GM19438 (cell line): ENCODE data around the gene PMEPA1.

Source experiments
- ATAC-seq: cut with Tn5 transposase; IDR thresholded peaks from one replicate; pipeline ENCODE4 v1.9.1; 2021; ENCODE audit warnings: low read depth; ENCODE audit not compliant: unreplicated experiment

PMEPA1 gene

DNA sequence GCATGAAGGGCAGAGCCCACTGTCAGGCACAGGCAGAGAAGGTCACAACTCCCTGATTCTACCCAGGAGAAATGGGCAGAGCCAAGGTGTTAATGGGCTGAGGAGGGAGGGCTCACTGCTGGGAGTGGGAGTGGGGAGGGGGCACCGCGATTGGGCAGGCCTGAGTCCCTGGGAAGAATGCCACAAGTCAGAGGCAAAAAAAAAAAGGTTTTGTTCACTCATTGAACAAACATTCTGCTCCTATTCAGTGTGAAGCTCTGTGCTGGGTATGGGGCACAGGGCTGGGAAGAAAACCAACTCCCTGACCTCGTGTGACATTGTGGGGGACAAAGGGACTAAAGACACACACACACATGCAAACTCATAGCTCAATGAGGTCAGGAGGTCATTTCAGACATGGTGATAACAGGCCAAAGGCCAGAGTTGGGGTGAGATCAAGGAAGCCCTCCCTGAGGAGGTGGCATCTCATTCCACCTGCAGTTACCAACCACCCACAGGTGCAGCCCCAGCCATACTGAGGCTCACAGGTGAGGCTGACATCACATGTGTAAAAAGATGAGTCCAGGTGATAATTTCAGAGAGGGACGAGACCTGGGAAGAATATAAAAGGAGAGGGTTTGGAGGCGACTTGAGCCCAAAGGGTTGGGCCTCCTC, 3.2 kb upstream of the PMEPA1 start:
- no peak for ATAC-seq

DNA sequence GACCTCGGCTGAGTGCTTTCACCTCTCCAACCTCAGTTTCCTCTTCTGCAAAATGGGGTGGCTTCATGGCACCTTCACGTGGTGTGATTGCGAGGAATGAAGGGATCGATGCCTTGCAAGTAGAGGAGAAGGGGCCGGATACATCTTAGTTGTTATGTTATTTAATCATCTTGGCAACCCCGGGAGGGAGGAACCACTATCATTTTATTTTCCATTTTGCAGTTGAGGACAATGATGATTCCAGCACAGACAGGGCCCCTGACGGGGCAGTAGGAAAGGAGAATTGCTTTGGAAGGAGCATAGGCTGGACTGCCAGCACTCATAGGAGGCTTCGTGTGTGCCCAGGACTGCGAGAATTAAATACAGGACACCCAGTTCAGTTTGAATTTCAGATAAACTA, 2.5 kb upstream of the PMEPA1 start:
- no peak for ATAC-seq

DNA sequence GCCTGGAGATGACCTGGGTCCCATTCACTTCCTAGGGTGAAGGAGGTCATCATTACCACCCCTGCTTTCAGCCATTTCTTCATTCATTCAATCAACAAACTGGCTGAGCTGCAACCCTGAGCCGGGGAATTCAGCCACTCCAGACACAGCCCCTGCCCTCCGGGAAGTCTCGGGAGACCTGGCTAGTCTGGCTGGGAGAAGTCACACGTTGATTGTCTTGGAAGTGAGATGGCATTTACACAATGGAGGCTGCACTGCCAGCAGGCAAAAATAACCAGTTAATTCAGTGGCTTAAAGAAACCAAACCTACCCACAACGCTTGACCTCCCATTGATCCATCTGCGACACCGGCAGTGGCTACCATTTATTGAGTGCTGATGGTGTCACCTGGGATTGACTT, 2.0 kb upstream of the PMEPA1 start:
- ATAC-seq = no peak

DNA sequence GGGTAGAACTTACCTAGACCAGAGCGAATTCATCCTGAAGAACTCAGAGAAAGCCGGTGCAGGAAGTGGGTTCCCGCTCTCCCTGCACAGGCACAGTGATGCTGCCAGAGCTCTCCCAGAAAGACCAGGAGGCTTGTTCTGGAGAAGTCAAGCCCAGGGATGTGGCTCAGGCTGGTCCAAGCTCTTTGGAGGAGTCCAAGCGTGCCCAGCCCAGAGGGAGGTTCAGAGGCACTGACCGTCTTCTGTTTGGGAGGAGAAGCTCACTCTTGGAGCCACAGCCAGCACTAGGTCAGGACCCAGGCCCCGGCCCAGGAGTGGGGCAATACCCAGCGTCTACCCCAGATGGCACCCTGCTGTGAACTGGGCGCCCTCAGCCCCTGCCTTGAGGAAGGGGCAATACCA, 1.5 kb upstream of the PMEPA1 start:
- ATAC-seq = no peak

DNA sequence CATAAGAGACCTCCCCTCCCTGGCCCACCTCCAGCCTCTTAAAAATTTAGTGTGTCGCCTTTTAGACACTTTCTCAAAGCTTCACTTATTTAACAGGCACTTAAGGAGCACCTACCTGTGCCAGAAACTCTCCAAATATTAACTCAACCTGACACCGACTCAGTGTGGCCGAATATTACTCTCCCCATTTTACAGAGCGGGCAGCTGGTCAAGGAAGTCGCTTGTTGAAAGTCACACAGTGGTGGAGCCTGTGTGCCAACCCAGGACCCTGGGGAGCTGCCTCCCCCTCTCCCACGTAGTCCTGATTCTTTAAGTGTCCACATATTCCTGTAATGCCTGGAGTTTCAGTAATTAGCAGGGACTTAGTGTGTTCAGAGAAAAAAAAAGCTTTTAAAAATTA, 1.0 kb upstream of the PMEPA1 start:
- no peak for ATAC-seq

DNA sequence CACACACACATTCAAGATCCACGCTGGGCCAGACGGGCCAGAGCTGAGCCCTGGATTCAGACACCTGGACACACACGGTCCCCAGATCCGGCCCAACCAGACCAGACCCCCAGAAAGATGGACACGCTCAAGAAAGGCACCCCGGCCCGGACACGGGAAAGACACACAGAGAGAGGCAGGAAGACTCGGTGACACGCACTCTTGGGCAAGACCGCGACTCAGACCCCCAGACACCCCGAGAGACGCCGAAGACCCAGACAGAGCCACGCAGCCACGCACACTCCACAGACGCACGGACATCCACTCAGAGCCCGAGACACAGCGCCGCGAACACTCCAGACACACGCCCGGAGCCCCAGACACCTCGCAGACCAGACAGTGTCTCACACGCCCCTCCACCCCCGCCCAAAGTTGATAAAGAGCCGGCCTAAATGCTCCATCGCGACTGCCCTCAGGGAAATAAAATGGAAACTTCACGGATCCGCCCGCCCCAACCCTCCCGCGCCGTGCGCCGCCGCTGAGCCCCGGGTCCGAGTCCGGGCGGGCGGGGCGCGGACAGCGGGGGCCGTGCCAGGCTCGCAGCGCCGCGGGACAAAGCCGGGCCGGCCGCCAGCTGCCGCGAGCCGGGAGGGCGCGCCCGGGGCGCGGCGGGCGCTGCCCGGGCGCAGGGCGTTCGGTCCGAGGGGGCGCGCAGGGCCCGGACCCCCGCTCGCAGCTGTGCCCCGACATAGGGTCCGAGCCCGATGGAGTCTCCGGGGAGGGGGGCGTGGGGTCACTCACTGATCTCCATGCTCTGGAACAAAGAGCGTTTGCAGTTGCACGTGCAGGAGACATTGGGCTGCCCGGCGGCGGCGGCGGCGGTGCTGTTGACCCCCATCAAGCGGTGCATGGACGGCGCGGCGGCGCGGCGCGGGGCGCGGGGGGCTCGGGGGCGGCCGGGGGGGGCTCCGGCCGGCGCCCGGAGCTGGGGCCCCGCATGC, 831 bp downstream of the PMEPA1 start:
- no peak for ATAC-seq

DNA sequence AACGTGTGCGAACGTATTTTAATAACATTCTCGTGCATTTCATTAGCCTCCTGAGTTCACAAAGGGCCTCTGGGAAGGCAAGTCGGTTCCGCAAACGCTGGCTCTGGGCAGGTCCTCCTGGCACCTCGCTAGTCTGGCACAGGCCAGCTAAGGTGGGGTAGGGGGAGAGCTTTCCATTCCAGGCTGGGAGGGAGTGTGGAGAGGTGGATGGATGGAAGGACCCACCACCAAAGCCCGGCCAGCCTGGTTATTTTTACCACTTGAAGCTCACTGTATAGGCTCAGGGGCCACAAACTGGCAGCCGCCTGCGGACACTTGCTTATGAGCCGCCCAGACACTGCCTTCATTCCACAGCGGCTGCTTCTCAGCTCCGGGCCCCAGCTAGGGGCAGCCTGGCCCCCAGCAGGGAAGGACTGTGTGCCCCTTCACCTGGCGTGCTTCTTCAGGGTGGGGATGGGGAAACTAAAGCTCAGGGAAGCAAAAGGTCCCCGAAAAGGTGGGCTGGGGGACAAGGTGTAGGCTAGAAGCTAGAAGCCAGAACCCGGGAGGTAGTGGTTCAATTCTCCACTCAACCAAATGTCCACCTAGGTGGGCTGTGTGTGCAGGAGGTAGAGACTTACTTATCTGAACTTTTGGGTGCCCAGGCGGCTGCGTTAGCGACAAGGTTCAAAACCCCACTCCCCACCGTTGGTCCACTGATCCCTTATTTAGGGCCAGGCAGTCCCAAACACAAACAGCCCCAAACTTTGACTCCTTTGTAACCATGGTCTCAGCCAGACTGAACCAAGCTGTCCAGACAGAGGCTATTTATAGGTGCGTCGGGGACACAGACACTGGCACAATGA, 1.7 kb downstream of the PMEPA1 start:
- ATAC-seq = no peak

DNA sequence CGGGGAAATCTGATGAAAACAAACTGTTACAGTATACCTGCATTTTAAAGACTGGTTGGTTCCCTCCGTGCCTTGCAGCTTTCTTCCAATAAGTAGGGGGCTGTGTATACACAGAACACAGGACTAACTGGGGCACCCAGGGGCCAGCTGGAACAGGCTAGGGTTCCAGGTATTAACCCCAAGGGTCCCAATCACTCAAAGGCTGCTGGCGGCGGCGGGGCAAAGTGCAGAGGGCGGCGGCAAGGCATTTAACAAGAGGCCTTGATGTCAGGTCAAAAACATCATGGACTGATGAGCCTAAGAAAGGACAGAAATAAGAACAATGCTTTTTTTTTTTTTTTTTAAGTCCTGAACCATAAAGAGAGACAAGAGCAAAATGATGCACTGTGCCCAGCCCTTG, 2.5 kb downstream of the PMEPA1 start:
- ATAC-seq = no peak

DNA sequence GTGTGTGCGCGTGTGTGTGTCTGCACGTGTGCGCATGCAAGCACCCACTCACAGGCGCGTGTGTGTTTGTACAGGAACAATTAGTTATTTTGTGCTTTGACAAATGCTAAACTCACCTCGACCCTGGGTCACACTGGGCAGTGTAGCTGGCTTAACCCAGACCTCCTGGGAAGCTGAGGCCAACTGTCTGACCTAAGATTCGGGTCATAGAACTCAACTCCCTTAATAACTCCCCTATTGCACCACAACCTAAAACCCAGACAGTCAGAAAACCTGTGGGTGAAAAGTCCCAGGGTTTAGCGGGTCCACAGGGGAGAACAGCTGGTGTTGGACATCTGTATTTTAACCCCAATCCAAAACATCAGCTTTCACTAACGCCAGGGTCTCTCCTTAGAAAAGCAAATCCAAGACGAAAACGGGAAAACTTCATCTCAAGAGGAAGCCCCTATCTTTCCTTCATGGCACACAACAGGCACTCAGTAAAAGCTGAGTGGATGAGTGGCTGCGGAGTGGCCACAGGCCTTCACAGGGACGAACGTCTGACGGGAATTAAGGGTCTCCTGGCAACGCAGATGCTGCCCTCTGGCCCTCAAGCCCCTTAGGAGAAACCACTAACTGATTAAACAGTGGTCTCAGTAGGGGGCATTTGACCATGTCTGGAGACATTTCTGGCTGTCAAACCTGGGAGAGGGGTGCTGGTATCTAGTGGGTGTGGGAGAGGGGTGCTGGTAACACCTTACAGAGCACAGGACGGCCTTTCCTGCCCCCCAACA, 4.5 kb downstream of the PMEPA1 start:
- no peak for ATAC-seq

DNA sequence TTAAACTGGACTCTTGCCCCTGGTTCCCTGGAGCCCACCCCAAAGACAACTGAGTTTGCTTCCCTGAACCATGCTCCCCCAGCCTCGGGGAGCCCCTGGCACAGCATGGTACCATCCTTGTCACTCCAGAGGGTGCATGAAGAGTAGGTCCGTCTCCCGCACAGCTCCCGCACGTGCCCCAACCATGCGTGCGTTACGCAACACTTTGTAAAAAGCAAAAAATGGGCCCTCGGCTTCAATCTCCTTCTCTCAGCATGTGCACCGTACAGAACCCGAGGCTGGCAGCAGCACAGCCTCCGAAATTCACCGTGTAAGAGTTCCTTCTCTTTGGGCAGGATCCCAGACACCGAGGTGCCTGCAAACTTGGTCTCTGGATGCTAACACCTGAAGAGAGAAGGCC, 5.6 kb downstream of the PMEPA1 start:
- ATAC-seq = no peak

DNA sequence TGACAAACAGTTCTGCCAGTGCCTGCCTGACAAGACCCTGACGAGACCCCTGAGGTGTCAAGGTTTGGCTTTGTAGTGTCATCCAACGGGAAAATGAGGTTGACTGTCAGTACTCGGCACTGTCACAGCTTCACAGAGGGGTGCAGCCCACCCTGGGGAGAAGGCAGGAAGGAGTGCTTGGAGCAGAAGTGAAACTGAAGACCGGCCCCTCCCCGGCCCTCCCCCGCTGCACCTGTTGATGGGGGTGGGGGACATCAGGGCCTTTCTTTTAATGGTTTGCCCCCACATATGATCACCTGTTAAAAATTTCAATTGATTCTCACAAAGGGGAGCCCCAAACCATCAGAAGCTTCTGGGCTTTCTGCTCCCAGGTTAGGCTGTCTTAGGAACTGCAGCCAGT, 6.8 kb downstream of the PMEPA1 start:
- ATAC-seq = no peak

DNA sequence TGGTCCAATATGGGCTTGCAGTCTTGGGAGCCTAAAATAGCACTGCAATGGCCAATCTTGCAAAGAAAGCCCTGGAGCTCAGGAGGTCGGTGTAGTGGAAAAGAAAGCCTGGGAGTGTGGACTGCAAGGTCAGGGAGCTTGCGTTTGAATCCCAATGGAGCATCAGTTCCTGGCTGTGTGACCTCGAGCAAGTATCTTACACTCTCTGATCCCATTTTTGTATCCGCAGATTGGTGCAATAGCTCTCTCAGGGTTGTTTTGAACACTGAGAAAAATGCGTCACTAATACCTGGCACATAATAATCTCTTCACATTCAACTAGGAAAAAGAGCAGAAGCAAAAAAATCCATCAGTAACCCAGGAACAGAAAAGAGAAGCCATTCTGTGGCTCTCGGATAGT, 7.3 kb downstream of the PMEPA1 start:
- ATAC-seq = no peak

DNA sequence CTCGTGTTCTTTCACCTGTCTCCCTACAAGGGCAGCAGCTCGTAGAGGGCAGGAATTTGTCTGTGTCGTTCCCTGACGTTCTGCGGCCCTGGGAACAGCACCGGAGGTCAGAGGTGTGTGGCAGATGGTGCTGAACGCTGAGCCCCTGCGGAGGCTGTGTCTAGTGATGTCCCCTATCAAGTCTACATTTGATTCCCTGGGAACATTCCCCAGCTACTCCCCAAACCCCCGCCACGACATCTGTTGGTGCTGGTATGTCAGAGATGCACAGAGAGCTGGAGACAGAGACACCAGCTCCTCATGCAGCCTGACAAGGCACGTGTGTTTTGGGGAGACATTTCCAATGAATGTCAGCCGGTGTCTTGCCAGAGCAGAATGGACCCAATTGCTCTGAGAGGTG, 7.7 kb downstream of the PMEPA1 start:
- ATAC-seq = no peak

DNA sequence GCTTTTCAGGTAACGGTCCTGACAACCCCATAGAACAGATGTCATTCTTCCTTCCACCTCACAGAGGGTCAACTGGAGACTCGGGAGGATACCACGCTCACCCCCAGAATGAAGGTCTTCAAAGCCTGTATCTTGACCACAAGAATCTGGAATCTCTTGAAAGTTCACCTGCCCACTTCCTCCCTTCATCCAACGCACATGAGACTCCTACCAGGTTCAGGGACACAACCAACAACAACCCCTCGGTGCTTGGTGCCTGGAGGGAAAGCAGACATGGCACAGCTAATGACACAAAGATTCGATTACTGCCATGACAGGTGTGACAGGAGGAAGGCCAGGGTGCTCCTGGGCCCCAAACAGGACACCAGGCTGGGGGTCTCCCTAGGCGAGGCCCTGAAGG, 8.2 kb downstream of the PMEPA1 start:
- ATAC-seq = no peak

DNA sequence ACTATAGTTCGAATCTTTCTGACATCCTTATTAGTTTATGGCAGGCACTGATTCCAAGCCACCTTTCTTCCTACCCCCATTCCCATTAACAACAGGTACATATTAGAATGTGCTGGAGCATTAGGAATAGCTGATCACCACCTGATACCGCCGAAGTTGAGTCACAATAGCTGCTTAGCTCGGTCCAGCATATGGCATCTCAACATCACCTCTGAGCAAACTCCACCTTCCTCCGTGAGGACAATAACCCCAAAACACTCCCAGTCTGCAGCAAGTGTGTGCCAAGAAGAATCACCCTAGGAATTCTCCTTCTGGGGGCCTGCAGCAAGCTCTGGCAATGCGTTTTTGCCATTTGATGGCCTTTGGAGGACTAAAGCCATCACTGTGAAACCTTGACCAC, 8.7 kb downstream of the PMEPA1 start:
- no peak for ATAC-seq

DNA sequence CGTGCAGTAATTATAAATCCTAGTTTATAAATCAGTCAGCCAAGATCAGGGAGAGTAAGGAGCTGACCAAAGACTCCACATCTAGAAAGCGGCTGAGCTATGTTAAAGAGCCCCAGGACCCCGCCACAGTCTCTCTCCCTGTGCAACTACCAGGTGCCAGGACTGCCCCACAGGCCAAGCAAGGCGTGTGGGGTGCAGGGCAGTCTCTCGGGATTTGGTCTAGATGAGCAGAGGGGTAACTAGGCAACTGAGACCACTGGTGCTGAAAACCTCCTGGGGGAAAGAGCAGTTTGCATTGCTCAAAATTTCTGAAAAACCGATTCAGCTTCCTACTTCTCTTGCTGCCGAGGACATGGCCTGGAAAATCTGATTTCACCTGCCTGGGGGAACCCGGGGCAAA, 10.4 kb downstream of the PMEPA1 start:
- no peak for ATAC-seq

DNA sequence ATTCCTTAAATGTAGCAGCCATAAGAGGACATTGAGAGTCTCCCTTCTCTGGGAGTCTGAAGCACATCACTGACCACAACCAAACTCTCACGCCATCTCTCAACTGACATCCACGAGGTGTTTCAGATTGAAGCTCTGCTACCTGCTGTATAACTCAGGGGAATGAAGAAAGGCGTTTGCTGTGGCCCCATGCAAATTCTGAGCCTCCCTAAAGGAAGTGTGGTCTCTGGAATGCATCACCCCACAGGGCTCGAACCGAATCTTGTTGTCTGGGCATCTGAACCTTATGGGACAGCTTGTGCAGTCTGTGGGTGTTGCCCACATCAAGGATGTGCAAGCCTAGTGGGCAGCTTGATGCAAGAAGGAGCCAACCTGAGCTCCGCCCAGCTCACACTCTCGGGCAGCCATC, 10.9 kb downstream of the PMEPA1 start:
- ATAC-seq = no peak

DNA sequence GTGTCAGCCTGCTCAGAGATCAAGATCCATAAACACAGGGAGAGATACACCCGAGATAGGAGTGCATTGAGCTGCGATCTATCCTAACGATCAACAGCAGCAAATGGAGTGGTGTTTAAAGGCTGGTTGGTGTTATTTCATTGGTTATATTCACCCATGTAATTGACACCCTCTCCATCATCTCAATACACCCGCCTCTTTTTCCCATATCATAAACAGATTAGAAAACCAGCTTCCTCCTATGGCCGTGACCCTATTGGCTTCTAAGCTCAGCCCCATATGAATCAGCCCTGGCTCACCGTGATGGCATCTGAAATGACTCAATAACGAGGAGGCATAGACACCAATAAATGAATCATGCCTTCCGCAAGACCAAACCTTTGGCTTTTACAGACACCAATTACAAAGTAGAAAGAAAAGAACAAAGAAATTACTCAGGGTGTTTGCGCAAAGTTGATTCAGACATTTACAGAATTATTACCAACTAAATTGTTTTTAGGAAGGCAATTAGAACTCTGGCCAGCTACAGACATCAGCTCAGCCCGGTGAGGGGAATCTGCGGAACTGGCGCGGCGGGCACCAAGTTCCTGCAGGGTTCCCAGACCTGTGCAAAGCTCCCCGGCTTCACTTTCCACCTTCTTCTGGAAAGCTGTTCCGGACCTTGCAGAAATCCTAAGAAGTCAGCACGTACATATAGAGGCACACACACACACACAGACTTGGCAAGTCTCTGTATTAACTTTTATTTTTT, 11.5 kb downstream of the PMEPA1 start:
- no peak for ATAC-seq

DNA sequence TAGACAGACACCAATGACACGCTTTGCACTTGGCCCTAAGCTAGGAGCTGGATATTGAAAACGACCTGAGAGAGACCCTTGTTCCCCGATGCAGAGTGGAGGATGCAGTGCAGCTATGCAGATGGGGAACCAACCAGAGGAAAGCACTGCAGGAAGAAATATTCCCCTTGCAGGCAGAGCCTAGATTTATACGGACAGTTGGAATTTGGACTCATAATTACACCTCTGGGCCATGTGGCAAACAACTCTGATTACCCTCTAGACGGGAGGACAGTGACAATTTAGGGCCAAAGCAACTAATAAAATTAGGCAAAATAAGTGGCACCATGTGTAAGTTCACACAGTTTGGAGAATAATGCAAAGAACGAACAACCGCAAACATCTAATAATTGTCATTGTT, 12.3 kb downstream of the PMEPA1 start:
- no peak for ATAC-seq
